KMS-11 (cell line): ENCODE measurements around the gene NUDT22.

ENCODE experiments used
- H2AFZ ChIP-seq: fragments of 200-600 bp; sonication (generic); 2 replicates; pipeline ENCODE4 v1.6.1; 2016; ENCODE audit warnings: antibody characterized with exemption, mixed run types, low read depth
- H3K27ac ChIP-seq: fragments of 200-600 bp; sonication (generic); 2 replicates; pipeline ENCODE4 v1.6.1; 2016; ENCODE audit warnings: mild to moderate bottlenecking, mixed run types
- H3K27me3 ChIP-seq: fragments of 200-600 bp; sonication (generic); 2 replicates; pipeline ENCODE4 v1.6.1; 2017; ENCODE audit warnings: mild to moderate bottlenecking, low read depth, mixed run types, moderate library complexity; ENCODE audit not compliant: insufficient read depth
- H3K36me3 ChIP-seq: fragments of 200-600 bp; sonication (generic); 2 replicates; pipeline ENCODE4 v1.6.1; 2017; ENCODE audit warnings: mild to moderate bottlenecking, mixed run types; ENCODE audit not compliant: insufficient read depth
- H3K4me1 ChIP-seq: fragments of 200-600 bp; sonication (generic); 2 replicates; pipeline ENCODE4 v1.6.1; 2016; ENCODE audit warnings: mild to moderate bottlenecking, low read depth, mixed run types; ENCODE audit not compliant: poor library complexity, severe bottlenecking
- H3K4me2 ChIP-seq: fragments of 200-600 bp; sonication (generic); 2 replicates; pipeline ENCODE4 v1.7.0; 2016; ENCODE audit warnings: mild to moderate bottlenecking, mixed run types
- H3K4me3 ChIP-seq: fragments of 200-600 bp; sonication (generic); IDR thresholded peaks from 2 replicates; pipeline ENCODE4 v1.6.1; 2017; ENCODE audit warnings: low read depth, low read length, mixed read lengths; ENCODE audit not compliant: insufficient read depth
- H3K79me2 ChIP-seq: fragments of 200-600 bp; sonication (generic); 2 replicates; pipeline ENCODE4 v1.6.1; 2016; ENCODE audit warnings: low read depth, mixed run types; ENCODE audit not compliant: insufficient read depth
- H3K9ac ChIP-seq: fragments of 200-600 bp; sonication (generic); 2 replicates; pipeline ENCODE4 v1.6.1; 2016; ENCODE audit warnings: mild to moderate bottlenecking, mixed run types
- H4K20me1 ChIP-seq: fragments of 200-600 bp; sonication (generic); 2 replicates; pipeline ENCODE4 v1.6.1; 2016; ENCODE audit warnings: mild to moderate bottlenecking, mixed run types; ENCODE audit not compliant: insufficient read depth
- CTCF ChIP-seq: fragments of 200-600 bp; sonication (generic); conservative IDR thresholded peaks from 2 replicates; pipeline ENCODE4 v1.6.1; 2017; ENCODE audit warnings: low read depth, mild to moderate bottlenecking, antibody characterized with exemption, low read length, moderate library complexity, mixed read lengths

NUDT22 gene

GRCh38 chr11:64225608-64226506 is at the start of gene NUDT22, which contains the start of gene TRPT1:
TSS of gene NUDT22 (plus strand) at chr11:64226274. CDS start at chr11:64226653, 379 bp downstream.
TSS of gene TRPT1 (minus strand) at chr11:64226186. CDS start at chr11:64225860, 326 bp downstream.
- Histone ChIP-seq H3K27ac (peak within 1 kb of the TSS; percentile 32; the same call in 1 of the 2 replicates), H3K79me2 (no peaks in the 10 kb centered on the region), H4K20me1 (no peaks in the 10 kb centered on the region), H3K4me3 (no peak within 1 kb of the TSS), H3K9ac (peak within 1 kb of the TSS; percentile 53; the same call in 1 of the 2 replicates), H3K4me1 (peaks cover 25% of the 10 kb centered on the region), H3K36me3 (no peaks in the 10 kb centered on the region), H3K27me3 (no peaks in the 10 kb centered on the region), H2AFZ (peak within 1 kb of the TSS; percentile 67), H3K4me2 (peak within 1 kb of the TSS; percentile 96)
- TF ChIP-seq CTCF = no peak

- no peaks in the 10 kb centered on the region for H3K79me2 ChIP-seq
- no peak overlapping the region for H3K4me3 ChIP-seq
- H3K4me1 ChIP-seq = peaks cover 12% of the 10 kb centered on the region
- no peaks in the 10 kb centered on the region for H4K20me1 ChIP-seq
- no peak for TF ChIP-seq CTCF
- H3K9ac ChIP-seq = no peak overlapping the region
- no peaks in the 10 kb centered on the region for H3K36me3 ChIP-seq
- no peak overlapping the region for H2AFZ ChIP-seq
- no peaks in the 10 kb centered on the region for H3K27me3 ChIP-seq
- no peak overlapping the region for H3K4me2 ChIP-seq
- H3K27ac ChIP-seq = no peak overlapping the region
Measured at GRCh38 chr11:64176751-64177150, 49.3 kb upstream of the NUDT22 start.

GRCh38 chr11:64178203-64178602 is 47.9 kb upstream of the NUDT22 start:
- H3K4me1 ChIP-seq = peaks cover 26% of the 10 kb centered on the region
- H3K27me3 ChIP-seq = no peaks in the 10 kb centered on the region
- no peak overlapping the region for H3K9ac ChIP-seq
- no peaks in the 10 kb centered on the region for H3K36me3 ChIP-seq
- no peak overlapping the region; the same call in 1 of the 2 replicates for H3K4me2 ChIP-seq
- no peak for TF ChIP-seq CTCF
- peaks cover 7% of the 10 kb centered on the region; the same call in 1 of the 2 replicates for H3K79me2 ChIP-seq
- no peak overlapping the region for H3K4me3 ChIP-seq
- H3K27ac ChIP-seq = no peak overlapping the region
- H4K20me1 ChIP-seq = no peaks in the 10 kb centered on the region
- no peak overlapping the region for H2AFZ ChIP-seq

GRCh38 chr11:64178951-64179639 is 47.0 kb upstream of the NUDT22 start:
- Histone ChIP-seq H3K4me3 (no peak overlapping the region), H3K36me3 (no peaks in the 10 kb centered on the region), H3K79me2 (peaks cover 15% of the 10 kb centered on the region; the same call in 1 of the 2 replicates), H4K20me1 (no peaks in the 10 kb centered on the region), H2AFZ (no peak overlapping the region), H3K27ac (no peak overlapping the region), H3K9ac (no peak overlapping the region), H3K27me3 (no peaks in the 10 kb centered on the region), H3K4me2 (no peak overlapping the region), H3K4me1 (peaks cover 35% of the 10 kb centered on the region)
- no peak for TF ChIP-seq CTCF
